GM18507 (cell line): ENCODE results near the gene CALY.

Experiments used
- DNase-seq: peaks from one replicate; pipeline ENCODE4 v3.0.0; 2011; ENCODE audit warnings: low read depth; ENCODE audit not compliant: insufficient read length; ENCODE audit errors: extremely low spot score
- FAIRE-seq: peaks from 2 replicates; lab custom pipeline; 2011; peaks lifted over from hg19 to GRCh38; lab: Jason Lieb, UNC

The CALY gene

DNA sequence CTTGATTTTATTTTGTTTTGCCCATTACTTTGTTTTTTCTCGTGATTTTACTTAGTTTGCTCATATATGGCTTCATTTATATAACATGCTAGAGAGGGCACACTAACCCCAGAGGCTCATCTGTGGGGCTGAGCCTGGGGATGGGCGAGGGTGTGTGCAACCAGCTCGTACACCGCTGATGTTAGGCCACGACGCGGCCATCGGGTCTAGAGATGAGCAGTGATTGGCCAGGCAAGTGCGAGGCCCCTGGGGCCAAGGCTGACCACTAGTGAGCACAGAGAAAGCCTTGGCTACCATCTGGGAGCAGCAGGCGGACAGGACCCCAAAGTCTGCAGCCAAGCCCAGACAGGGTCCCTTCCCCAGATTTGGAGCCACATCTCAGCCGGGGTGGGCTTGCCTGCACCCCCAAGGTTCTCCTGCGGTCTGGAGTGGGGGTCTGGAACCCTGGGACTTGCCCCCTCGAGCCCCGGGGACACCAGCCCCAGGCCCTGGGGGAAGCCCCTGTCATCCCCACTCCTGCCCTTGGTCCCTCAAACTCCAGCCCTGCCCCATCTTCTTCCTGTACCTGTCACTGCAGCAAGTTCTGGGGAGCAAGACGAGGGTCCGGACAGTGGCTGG lies 17.4 kb upstream of the CALY start:
- FAIRE-seq (no peak), DNase-seq (no peak)

DNA sequence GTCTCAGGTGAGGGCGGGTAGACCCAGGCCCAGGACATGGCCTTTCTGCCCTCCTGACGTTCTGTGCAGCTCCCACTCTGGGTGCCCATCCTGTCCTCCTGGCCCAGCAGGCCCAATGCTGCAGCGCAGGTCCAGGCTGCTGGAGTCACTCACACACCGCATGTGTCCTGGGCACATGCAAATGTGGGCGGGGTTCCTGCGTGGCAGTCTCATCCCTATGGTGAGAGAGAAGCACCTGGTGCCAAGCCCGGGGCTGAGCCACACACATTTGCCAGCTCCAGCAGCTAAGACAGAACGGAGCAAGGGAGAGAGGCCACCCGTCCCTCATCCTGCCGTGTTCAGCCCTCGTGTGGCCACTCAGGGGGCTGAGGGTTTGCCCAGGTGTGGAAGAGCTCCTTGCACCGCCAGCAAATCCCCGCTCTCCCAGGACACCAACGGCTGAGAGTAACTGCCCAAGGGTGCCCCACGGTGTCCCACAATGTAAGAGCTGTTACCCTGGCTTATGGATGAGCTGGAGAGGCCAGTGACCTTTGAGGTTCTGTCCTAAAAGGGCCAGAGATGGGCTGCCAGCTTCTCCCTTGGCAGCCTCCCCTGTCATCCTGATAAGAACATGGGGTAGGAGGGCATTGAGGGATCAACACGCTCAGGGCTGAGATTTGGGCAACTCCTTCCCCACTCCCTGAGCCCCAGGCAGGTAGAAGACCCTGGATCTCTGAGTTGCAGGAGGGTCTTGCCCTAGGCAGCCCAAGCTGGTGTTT lies 16.7 kb upstream of the CALY start:
- no peak for DNase-seq
- no peak for FAIRE-seq

DNA sequence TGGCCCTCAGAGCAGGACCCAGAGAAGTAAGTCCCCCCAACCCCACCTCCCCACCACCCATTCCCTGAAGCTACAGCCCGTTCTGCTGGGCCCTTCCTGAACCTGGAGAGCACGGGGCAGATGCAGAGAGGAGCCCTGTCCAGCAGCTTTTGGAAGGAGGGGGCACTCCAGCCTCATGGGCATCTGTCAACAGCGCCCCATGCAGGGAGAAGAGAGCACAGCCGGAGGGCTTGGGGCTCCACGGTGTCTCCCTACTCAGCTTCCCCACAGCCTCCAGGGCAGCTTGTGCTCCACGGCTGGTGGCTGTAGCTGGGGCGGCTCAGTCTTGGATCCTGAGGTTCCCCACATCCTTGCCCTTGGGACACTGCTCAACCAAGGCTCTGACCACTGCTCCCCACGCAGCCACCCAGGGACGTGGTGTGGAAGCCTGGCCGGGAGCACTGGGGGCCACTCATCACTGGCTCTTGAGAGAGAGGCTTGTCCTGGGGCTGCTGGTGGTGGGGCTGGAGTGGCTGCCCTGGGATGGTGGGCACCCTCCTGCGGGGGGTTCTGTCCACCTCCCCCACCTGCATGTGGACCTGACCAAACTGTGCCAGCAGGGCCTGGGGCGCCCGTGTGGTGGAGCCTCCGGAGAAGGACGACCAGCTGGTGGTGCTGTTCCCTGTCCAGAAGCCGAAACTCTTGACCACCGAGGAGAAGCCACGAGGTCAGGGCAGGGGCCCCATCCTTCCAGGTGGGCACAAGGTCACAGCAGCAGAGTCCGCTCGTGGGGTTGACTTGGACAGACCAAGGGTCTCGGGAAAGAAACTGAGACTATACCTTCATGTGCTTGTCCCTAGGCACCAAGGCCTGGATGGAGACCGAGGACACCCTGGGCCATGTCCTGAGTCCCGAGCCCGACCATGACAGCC lies 15.0 kb upstream of the CALY start:
- no peak for DNase-seq
- FAIRE-seq, result no peak

DNA sequence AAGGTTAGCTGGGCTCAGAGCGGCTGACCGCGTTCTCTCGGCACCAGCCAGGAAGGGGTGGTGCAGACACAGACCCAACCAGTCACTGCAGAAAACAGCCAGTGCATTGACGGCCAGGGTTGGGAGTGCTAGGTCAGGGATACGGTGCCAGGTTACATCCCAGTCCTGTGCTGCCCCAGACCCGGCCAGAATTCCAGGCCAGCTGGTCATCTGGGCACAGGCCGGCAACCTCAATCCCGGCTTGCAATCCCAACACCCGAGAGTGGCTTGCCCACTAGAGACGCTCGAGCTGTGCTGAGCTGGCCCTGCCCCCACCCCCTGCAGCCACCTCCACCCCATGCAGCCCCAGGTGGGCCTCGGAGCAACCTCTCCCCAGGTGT lies 14.2 kb upstream of the CALY start:
- DNase-seq (no peak), FAIRE-seq (no peak)

DNA sequence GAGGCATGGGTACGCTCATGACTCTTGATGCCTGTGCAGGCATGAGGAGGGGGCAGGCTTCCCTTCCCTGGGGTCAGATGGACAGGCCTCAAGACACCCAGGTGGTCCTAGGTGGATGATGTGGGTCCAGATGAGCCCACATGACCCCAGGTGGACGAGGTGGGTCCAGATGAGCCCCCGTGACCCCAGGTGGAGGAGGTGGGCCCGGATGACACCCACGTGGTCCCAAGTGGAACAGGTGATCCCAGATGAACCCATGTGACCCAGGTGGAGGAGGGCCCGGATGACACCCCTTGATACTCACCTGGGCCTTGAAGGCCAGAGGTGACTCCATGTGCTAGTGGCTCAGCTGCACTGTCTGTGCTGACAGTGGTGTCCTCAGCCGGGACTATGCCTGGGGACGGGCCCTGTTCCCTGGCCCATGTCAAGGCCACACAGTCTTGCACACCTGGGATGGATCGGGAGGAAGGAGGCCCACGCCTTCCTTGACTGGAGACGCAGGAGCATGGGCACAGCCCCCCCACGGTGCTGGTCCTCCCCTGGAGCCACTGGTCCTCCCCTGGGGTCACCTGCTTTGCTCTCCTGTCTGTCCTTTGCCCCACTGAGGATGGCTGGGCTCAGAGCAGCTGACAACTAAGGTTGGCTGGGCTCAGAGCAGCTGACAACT lies 13.7 kb upstream of the CALY start:
- FAIRE-seq (no peak), DNase-seq (no peak)

DNA sequence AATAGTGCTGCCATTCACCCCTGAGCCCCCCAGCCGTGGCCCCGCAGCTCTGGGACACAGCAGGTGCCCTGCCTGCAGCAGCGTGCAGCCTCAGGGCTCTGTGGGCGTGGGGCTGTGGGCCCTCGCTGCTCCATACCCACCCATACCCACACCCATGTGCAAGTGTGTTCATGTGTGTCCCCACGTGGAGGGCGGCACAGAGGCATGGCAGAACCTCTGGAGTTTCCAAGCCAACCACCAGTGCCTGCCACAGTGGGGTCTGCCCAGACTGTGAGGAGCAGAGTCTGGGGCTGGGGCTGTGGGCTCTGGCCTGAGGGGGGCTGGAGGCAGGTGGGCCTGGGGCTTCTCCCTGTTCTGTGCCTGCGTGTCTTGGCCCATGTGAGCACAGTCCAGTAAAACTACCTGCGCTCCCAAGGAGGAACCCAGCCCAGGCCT lies 12.9 kb upstream of the CALY start:
- FAIRE-seq, result no peak
- no peak for DNase-seq

DNA sequence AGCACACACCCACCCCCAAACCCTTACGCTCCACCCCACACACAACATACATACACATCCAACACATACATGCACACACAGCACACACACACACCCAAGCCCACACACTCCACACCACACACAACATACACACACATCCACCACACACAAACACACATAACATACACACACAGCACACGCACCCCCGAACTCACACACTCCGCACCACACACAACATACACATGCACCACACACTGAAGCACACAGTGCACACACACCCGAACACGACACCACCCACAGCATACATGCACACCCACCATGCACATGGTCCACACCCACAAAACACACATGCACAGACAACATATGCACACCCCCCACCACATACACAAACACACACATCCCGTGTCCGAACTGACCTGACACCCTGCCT lies 12.5 kb upstream of the CALY start:
- no peak for DNase-seq
- FAIRE-seq, result no peak

DNA sequence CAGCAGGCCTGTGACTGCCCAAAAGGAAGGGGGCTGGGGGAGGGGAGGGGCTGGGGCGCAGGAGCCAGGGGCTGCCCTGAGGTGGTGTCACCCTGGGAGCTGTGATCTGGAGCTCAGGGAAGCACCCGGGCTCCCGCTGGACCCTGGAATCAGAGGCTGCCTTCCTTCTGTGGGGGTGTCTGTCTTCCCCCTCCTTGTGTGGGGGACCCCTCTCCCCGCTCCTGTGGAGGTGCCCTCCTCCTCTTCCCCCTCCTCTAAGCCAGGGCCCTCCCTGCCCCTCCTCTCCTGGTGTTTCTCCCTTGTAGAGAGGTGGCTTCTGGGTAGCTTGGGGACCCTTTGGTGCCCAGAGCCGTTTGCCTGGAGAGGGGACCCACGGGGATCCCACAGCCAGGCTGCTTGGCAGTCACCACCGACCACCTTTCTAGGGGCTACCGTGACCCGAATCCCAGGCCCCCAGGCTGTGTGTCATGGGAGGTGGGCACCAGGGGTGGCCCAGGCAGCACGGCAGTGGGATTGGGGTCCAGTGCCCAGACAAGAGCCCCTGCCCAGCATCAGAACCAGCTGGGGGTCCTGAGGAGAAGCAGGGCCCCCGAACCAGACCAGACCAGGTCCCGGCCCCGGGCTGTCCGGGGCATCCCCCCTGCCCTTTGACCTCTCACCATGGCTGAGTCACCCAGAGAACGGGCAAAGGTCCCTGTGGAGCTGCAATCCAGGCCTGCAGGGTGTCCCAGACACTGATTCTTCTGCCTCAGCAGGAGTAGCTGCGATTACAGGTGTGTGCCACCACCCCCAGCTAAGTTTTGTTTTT lies 11.2 kb upstream of the CALY start:
- DNase-seq, result no peak
- FAIRE-seq, result no peak

DNA sequence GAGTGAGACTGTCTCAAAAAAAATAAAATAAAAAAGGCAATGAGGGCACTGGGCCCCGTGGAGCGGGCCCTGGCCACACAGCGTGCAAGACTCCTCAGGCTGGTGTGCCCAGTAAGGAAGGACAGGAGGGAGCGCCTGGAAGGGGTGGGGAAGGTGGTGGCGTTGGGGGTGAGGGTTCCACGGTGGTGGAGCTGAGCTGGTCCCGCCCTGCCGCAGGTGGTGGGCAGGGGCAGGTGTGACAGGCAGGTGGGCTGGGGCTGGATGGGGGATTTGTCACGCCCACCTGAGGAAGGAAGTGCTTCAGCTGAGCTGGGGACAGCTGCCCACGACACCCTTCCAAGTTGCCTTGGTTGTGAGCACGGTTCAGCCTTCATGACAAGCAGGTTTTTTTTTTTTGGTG lies 9.7 kb upstream of the CALY start:
- no peak for FAIRE-seq
- DNase-seq, result no peak

DNA sequence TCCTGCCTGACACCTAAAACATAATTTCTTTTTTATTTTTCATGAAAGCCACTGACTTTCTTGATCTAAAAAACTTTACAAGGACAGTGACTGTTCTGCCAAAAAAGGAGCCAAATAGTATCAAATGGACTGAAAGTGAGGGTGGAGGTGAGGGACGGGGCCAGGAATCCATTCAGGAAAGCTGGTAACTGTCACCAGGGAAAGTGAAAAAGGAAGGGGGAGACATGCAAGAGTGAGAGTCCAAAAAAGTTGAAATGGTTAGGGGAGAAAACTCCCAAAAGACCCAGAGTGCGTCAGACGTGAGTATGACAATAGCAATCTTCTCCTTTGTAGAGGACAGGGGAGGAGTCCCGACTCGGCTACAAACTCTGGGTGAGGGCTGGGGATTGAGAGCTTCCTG lies 7.5 kb upstream of the CALY start:
- DNase-seq (no peak), FAIRE-seq (no peak)

DNA sequence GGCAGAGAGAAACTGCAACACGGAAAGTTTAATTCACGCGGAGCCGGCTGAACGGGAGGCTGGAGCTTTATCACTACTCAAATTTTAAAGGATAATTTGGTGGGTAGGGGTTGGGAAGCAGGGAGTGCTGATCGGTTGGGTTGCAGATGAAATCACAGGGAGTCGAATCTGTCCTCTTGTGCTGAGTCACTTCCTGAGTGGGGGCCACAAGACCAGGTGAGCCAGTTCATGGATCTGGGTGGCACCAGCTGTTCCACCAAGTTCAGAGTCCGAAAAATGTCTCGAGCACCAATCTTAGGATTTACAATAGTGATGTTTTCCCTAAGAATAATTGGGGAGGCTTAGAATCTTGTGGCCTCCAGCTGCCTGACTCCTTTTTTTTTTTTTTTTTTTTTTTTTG lies 6.9 kb upstream of the CALY start:
- DNase-seq (no peak), FAIRE-seq (no peak)

DNA sequence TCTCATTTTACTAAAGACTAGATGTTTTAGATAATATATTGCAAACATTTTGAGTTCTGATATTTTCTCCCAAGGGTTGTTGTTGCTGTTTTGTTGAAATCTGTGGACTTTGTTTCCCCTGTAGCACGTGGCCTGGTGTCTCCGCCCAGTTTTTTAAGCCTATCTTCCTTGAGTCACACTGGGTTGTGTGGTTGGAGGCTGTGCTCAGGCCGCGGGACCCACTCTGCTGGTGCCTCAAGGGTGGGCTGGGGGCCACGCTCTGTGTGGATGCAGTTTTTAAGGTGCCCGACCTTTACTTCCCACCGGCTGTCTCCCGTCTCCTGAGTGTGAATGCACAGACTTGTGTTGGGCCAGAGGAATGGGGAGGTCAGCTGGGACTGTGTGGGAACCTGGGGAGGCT lies 6.2 kb upstream of the CALY start:
- no peak for DNase-seq
- no peak for FAIRE-seq

DNA sequence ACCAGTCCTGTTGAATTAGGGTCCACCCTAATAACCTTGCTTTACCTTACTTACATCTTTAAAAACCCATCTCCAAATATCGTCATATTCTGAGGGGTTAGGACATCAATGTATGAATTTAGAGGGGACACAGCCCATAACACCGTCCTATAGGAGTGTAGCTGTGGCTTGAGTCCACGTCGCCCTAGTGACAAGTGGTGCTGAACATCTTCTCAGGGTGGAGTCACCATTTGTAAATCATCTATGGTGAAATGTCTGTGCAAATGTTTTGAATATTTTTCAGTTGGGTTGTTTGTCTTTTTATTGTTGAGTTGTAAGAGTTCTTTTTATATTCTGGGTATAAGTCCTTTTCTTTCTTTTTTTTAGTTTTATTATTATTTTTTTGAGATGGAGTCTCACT lies 5.3 kb upstream of the CALY start:
- FAIRE-seq (no peak), DNase-seq (no peak)

DNA sequence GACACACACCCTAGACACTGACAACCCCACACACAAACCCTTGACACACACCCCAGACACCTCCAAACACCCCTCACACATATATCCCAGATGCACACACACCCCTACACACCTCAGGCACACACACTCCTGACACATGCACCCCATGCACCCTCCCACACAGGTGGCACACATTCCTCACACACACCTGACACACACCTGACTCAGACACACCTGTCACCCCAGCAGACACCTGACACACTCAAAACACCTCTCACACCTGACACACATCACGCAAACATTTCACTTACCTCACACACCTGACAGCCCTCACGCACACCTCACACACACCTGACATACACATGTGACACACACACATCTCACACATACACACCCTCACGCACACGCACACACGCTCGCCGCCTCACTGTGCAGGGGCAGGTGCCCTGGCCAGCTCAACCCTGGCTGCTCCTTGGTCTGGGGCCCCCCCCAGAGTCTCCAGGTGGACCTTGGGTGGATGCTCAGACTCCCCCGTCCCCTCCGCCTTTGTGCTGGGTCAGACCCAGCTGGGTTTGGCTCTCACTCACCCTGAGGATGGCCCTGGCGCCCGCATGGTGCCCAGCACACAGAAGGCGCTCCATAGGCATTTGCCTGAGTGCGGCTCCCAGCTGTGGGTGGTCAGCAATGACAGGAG lies 3.1 kb upstream of the CALY start:
- FAIRE-seq (no peak), DNase-seq (no peak)

DNA sequence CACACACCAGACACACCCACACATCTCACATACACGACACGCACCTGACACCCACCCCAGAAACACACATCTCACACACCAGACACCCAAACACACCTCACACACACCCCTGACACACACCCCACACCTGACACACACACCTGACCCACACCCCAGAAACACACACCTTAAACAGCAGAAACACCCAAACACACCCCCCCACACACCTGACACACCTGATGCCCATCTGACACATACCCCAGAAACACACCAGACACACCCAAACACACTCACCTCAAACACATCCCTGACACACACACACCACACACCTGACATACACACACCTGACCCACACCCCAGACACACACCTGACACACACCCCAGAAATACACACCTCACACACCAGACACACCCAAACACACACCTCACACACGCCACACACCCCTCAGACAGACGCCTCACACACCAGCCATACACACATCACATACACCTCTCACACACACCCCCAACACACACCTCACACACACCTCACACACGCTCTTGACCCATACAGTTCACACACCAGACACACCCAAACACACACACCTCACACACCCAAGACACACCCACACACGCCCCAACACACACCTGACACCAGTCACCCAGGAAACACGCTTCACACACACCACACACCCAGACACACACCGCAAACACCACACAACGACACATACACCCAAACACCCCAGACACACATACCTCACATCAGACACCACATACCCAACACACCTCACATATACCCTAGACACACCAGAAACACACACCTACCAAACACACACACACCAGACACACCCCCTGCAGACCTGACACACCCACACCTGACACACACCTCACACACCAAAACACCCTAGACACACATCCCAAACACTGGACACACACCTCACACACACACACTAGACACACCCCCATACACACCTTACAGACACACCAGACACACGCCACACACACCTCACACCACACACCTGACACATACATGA lies 1.7 kb upstream of the CALY start:
- FAIRE-seq (no peak), DNase-seq (no peak)

DNA sequence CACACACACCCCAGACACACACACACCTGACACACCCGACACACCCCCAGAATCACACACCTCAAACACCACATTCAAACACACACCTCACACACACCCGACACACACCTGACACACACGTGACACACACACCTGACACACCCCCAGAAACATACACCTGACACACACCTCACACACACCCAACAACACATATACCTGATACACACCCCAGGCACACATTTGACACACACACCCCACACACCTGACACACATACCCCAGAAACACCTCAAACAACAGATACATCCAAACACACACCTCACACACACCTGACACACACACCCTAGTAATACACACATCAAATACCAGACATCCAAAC lies 652 bp upstream of the CALY start:
- DNase-seq, result no peak
- no peak for FAIRE-seq

DNA sequence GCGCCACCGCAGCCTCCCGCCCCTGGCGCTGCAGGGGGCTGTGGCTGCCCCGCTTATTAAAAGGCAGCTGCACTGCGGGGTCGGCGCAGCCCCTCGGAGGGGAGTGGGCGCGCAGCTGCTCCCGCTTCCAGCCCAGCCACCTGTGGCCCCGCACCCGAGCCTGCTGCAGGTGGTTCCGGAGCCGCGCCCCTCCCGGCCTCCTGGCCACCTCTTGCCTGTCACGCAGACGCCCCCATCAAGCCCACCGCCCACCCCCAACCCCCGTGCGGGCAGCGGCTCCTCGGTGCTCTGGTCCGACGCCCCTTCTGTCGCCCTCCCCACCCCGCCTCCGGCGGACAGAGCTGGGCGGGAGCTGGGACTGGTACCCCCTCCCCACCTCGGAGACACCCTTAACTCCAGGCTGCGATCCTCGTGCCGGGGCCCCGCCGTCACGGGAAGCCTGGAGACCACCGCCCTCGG lies 549 bp downstream of the CALY start:
- no peak for FAIRE-seq
- no peak for DNase-seq
